Esophagus muscularis mucosa (tissue), 4 donors: ENCODE data around the gene GAGE13. TPM values are rescaled to one million over a fixed set of nuclear protein-coding genes. Genes with fewer than 3 reads are reported as not detected.
A peak's percentile ranks its signal among the peaks of the same experiment; 100 is the strongest.
"Not testable (repeated sequence)": the region's sequence is repeated elsewhere in the genome, so short reads cannot be mapped to it uniquely, and the experiment has no call there.

Experiments used
- DNase-seq: peaks from one replicate; pipeline ENCODE4 v3.0.0-alpha.2; 2017; ENCODE audit errors: extremely low spot score
- H3K27ac ChIP-seq, 4 donors: fragments of 200-600 bp; sonication (generic); replicated peaks in 1 of 4; 1 replicate in 3 of 4; 2 replicates in 1 of 4; pipeline ENCODE4 v1.5.1; 2016 to 2019; ENCODE audit warnings: mild to moderate bottlenecking in 1 of 4
- H3K27me3 ChIP-seq, 4 donors: fragments of 200-600 bp; sonication (generic); one replicate each; pipeline versions ENCODE4 v1.5.1 to v1.6.0; 2016 to 2019
- H3K36me3 ChIP-seq, 4 donors: fragments of 200-600 bp; sonication (generic); one replicate each; pipeline ENCODE4 v1.5.1; 2016 to 2019
- H3K4me1 ChIP-seq, 4 donors: fragments of 200-600 bp; sonication (generic); one replicate each; pipeline ENCODE4 v1.5.1; 2016 to 2019
- H3K4me3 ChIP-seq, 4 donors: fragments of 200-600 bp; sonication (generic); 1 replicate in 2 of 4; 2 replicates in 2 of 4; pipeline ENCODE4 v1.5.1; 2016 to 2019; ENCODE audit warnings: mild to moderate bottlenecking in 4 of 4, moderate library complexity in 1 of 4
- H3K9me3 ChIP-seq, 4 donors: fragments of 200-600 bp; sonication (generic); 1 replicate in 3 of 4; 2 replicates in 1 of 4; pipeline ENCODE4 v1.5.1; 2016 to 2019
- CTCF ChIP-seq, 3 experiments: fragments of 200-600 bp in 2 of 3; fragments of 450-650 bp in 1 of 3; sonication (generic) in 2 of 3; IDR thresholded peaks; one replicate each; pipeline ENCODE4 v1.5.1; 2017 to 2019; ENCODE audit warnings: antibody characterized with exemption in 3 of 3, mild to moderate bottlenecking in 2 of 3, moderate library complexity in 1 of 3
- EP300 ChIP-seq: sonication (generic); formaldehyde crosslinking; IDR thresholded peaks from one replicate; pipeline ENCODE4 v1.6.1; 2017; ENCODE audit warnings: antibody characterized with exemption
- POLR2A ChIP-seq: fragments of 450-650 bp; IDR thresholded peaks from one replicate; pipeline ENCODE4 v1.6.1; 2017; ENCODE audit warnings: antibody characterized with exemption, moderate library complexity, mild to moderate bottlenecking, low read depth
- POLR2AphosphoS5 ChIP-seq, 2 donors: sonication (generic); formaldehyde crosslinking; IDR thresholded peaks; one replicate each; pipeline ENCODE4 v1.6.1; 2017; ENCODE audit warnings: antibody characterized with exemption in 2 of 2
- WGBS: methylation state at CpG from one replicate; pipeline ENCODE4 v1.1.5; 2018; 5-methylcytosine and 5-hydroxymethylcytosine counted together
- intact Hi-C: fragments of 100-400 bp; cut with DNase I; formaldehyde crosslinking; loops from one replicate; pipeline ENCODE4 v1.15.1; 2023
- total RNA-seq, 4 donors: library from RNA; depleted of rRNA; stranded (reverse); fragments of >200 nt; gene quantifications; one replicate each; pipeline versions ENCODE4 v1.1.0 to v1.2.1, GENCODE V29; 2016

GAGE13 gene
- total RNA-seq, 4 donors from 2014 or later, result not detected

DNA sequence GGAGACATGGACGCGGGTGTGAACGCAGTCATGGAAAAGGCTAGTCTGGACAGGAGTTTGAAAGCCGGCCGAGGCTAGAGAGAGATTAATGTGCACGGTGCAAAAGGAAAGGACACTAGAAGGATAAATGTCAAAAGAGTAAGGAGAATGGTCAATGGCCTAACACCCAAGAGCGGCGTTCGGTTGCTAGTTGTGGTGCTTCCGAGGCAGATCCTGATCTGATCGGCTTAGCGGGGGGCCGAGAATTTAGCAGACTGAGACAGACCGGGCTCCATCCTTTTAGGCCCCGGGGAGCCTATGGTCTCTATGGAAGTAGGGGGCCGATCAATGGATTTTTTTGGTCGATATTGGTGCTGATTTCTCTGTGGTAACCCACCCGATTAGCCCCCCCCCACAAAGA, 21.0 kb upstream of the GAGE13 start:
- peaks cover 8 to 21% (median 10%) of the 10 kb centered on the region in 4 donors for H3K4me1 ChIP-seq
- TF ChIP-seq POLR2AphosphoS5 (IDR thresholded peaks at IDR 0.05), result no peak
- TF ChIP-seq POLR2A, result no peak
- no peak for TF ChIP-seq EP300
- TF ChIP-seq CTCF (IDR thresholded peaks at IDR 0.05), result no peak
- DNase-seq, result no peak
- peak overlapping the region in 3 of 4 donors; percentile 42 to 50 (median 43) for H3K4me3 ChIP-seq
- peak overlapping the region in 2 of 4 donors; percentile 66 to 75 for H3K27ac ChIP-seq
- H3K27me3 ChIP-seq, result no peaks in the 10 kb centered on the region
- intact Hi-C loops, result no loop called here
- H3K36me3 ChIP-seq, result no peaks in the 10 kb centered on the region
- WGBS, result 76% methylated on average over 18 of the region's 18 CpGs
- H3K9me3 ChIP-seq, result no peaks in the 10 kb centered on the region

DNA sequence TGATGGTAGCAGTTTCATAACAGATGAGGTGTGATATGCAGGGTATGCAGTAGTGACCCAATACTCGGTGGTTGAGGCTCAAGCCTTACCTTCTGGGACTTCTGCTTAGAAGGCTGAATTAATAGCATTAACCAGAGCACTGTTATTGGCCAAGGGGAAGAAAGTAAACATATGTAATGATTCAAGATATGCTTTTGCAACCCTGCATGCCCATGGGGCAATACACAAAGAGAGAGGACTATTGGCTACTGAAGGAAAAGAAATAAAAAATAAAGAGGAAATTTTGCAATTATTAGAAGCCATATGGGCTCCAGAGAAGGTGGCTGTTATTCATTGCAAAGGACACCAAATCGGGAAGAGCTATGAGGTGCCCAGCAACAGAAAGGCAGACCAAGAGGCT, 19.2 kb upstream of the GAGE13 start:
- intact Hi-C loops, result no loop called here
- H3K4me3 ChIP-seq, result no peak overlapping the region
- WGBS, result 78% methylated on average over 2 of the region's 2 CpGs
- H3K36me3 ChIP-seq, result no peaks in the 10 kb centered on the region
- no peaks in the 10 kb centered on the region for H3K9me3 ChIP-seq
- peaks cover 8 to 21% (median 10%) of the 10 kb centered on the region in 4 donors for H3K4me1 ChIP-seq
- no peak for DNase-seq
- H3K27me3 ChIP-seq, result no peaks in the 10 kb centered on the region
- no peak overlapping the region for H3K27ac ChIP-seq
- no peak for TF ChIP-seq CTCF (IDR thresholded peaks at IDR 0.05)
- no peak for TF ChIP-seq POLR2A
- TF ChIP-seq EP300, result no peak
- no peak for TF ChIP-seq POLR2AphosphoS5 (IDR thresholded peaks at IDR 0.05)

DNA sequence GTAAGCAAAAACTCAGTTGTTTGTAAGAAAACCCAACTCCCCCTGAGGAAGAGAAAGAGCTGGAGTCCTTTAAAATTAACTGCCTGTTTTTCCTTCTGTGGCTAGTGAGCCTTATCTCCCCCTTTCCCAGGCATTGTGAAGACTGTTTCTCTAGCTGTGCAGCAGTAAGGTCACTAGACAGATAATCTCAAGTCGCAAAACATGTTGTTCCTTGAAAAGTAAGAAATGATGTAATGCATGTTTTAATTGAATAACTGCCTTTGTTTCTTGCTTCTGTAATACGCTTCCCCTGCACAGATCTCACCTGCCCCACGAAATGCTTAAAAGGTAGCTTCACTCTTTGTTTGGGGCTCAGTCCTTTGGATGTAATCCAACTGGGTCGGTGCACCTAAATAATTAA, 15.3 kb upstream of the GAGE13 start:
- TF ChIP-seq POLR2AphosphoS5 (IDR thresholded peaks at IDR 0.05) (no peak), POLR2A (no peak), CTCF (IDR thresholded peaks at IDR 0.05) (no peak), EP300 (no peak)
- WGBS, result 61% methylated on average over 4 of the region's 4 CpGs
- Histone ChIP-seq H3K4me1 (no peaks in the 10 kb centered on the region), H3K4me3 (no peak overlapping the region), H3K27ac (no peak overlapping the region), H3K36me3 (no peaks in the 10 kb centered on the region), H3K27me3 (no peaks in the 10 kb centered on the region), H3K9me3 (no peaks in the 10 kb centered on the region)
- DNase-seq, result no peak
- intact Hi-C loops, result no loop called here

DNA sequence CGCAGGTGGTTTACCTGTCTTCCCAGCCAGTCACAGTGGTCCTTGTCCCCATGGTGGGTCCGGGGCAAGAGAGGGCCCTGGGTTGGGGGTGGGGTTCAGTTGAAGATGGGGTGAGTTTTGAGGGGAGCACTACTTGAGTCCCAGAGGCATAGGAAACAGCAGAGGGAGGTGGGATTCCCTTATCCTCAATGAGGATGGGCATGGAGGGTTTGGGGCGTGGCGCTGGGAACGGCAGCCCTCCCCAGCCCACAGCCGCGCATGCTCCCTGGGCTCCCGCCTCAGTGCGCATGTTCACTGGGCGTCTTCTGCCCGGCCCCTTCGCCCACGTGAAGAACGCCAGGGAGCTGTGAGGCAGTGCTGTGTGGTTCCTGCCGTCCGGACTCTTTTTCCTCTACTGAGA, 9.6 kb upstream of the GAGE13 start, which contains the start of gene GAGE12J:
Gene GAGE12J (plus strand): TSS at position 301 of the 400 bp plus-strand sequence. CDS start 1,157 bp downstream, outside the sequence.
- H3K9me3 ChIP-seq, H3K4me3 ChIP-seq, H3K27me3 ChIP-seq, intact Hi-C loops, H3K4me1 ChIP-seq, H3K36me3 ChIP-seq, H3K27ac ChIP-seq, DNase-seq: not testable (repeated sequence)
- 87% methylated on average over 2 of the region's 16 CpGs for WGBS

GRCh38 chrX:49322266-49322665, 9.1 kb upstream of the GAGE13 start:
- DNase-seq, H3K27ac ChIP-seq, H3K36me3 ChIP-seq, H3K27me3 ChIP-seq, H3K4me3 ChIP-seq, H3K4me1 ChIP-seq, intact Hi-C loops, H3K9me3 ChIP-seq: not testable (repeated sequence)
- no CpG with 5 or more reads among the region's 27 CpGs for WGBS

DNA sequence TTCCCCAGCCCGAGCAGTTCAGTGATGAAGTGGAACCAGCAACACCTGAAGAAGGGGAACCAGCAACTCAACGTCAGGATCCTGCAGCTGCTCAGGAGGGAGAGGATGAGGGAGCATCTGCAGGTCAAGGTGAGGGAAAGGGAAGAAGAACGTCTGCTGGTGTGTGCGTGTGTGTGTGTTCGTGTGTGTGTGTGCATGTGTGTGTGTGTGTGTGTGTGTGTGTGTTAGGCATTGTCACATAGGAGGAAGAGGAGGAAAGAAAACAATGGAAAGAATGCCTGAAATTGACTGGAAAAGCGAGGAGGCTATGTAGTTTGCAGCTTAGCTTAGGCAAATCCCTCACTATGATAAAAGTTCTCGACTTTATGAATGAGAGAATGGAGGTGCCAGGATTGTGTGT, 7.6 kb upstream of the GAGE13 start:
- H3K27me3 ChIP-seq, H3K9me3 ChIP-seq, intact Hi-C loops, H3K4me1 ChIP-seq, H3K27ac ChIP-seq, DNase-seq, H3K4me3 ChIP-seq, H3K36me3 ChIP-seq: not testable (repeated sequence)
- WGBS, result 60% methylated on average over 4 of the region's 7 CpGs

GRCh38 chrX:49330421-49330820, 961 bp upstream of the GAGE13 start:
- H3K9me3 ChIP-seq, H3K4me1 ChIP-seq, DNase-seq, H3K36me3 ChIP-seq, H3K4me3 ChIP-seq, intact Hi-C loops, H3K27ac ChIP-seq, H3K27me3 ChIP-seq: not testable (repeated sequence)
- 85% methylated on average over 5 of the region's 11 CpGs for WGBS

DNA sequence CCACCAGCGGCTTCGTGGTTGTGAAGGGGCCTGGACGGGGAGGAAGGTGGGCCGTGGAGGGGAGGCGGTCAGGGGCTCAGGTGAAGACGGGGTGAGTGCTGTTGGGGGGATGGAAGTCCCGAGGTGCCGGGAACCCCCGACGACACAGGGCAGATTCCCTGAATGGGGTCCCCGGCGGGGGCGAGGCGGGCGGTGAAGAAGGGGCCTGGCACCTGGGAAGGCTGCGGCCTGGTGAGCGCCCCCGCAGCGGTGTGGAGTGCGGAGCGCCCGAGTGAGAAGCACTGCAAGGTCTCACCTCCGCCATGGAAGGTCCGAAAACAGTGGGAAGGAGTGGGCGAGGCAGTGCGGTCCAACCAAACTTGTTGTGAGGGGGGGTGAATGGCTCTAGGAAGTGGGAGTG, 459 bp downstream of the GAGE13 start:
- intact Hi-C loops, DNase-seq: not testable (repeated sequence)
- WGBS, result 94% methylated on average over 19 of the region's 26 CpGs

GRCh38 chrX:49341449-49341848, 10.1 kb downstream of the GAGE13 start:
- no CpG with 5 or more reads among the region's 24 CpGs for whole genome bisulfite sequencing

More for the DNA sequence above, 459 bp downstream of the GAGE13 start:
- not testable (repeated sequence) for H3K27me3 ChIP-seq, H3K9me3 ChIP-seq, H3K27ac ChIP-seq, H3K4me1 ChIP-seq, H3K36me3 ChIP-seq, H3K4me3 ChIP-seq

More at GRCh38 chrX:49341449-49341848, 10.1 kb downstream of the GAGE13 start:
- H3K4me1 ChIP-seq, H3K9me3 ChIP-seq, intact Hi-C loops, H3K36me3 ChIP-seq, DNase-seq, H3K27ac ChIP-seq, H3K4me3 ChIP-seq, H3K27me3 ChIP-seq: not testable (repeated sequence)
